CD4-positive, alpha-beta T cell treated with Interleukin-6 at 100 ng/mL for 8 hours (primary cell): ENCODE data around the gene GGNBP2.

Experiments
- DNase-seq: peaks from one replicate; pipeline ENCODE4 v3.0.0-alpha.2; 2020; ENCODE audit warnings: mixed read lengths, low spot score

GGNBP2 gene

DNA sequence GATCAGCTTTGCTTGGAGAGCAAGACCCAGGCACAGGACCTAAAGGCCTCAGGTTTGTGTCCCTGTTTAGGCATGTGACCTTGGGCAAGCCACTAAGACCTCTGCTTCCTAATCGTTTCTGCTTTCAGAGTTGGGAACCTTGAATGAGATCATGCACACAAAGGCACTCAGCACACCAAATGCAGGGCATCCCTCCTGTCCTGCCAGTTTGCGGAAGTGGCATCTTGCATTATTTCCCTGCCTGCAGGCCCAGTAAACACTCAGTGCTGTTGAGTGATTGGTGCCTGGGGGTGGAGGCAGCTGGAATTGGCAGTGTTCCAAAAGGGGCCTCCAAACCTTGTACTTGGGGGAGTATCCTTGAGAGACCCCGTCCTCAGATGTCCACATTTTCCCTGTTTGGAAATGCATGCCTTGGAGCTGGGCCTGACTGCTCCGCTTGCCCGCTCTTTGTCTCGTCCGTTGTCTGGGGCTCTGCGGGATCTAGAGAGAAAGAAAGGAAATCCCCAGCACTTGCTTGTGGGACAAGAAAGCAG lies 85.3 kb downstream of the GGNBP2 start:
- DNase-seq = no peak

DNA sequence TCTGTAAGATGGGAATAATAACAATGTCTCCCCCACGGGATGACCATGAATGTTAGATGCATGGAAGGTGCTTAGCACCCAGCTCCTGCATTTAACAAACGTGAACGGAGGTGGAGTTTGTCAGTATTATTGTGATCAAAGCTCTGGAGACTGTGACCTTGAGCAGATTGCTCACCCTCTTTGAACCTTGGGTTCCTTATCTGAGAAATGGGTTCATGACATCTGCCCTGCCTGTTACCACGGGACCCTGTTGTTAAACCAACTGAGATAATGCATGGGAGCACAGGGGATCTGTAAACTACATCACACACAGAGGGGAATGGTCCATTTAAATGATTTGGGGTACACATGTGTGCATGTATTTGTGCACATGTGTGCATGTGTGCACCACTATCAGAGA lies 86.3 kb downstream of the GGNBP2 start:
- no peak for DNase-seq

DNA sequence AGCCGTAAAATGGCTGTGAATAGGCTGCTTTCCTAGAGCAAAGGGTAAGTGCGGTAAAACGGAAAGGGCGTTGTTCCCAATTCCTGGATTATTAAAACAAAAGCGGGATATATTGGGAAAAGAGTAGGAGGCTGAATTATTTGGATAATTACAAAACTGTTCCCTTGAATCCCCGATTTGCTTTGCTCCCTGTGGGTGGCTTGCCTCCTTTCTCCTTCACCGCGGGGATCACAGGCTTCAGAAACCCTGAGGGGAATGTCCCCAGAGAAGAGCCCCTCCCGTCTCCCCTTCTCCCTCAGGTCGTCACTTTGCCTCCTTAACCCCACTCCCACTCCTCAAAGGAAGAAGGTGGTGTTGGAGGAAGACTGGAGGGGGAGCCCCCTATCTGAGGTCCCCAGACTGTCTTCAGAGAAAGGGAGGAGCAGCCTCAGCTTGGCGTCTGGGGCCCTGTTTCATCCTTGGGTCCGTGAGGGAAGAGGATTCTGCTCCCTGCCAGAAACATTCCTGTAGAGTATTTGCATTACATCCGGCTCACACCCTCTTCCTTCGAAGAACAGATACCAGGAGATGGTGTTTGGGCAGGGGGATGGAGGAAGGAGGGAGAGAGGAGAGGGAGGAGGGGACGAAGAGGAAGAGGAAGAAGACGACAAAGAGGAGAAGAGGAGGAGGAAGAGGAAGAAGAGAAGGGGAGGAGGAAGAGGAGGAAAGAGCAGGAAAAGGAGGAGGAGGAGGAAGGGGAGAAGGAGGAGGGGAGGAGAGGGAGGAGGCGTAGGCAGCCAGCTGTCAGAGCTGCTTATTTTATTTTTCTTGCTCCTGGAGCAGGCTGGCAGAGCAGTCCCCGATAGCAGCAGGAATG lies 88.4 kb downstream of the GGNBP2 start:
- DNase-seq = no peak
